BJ (cell line): ENCODE measurements around the gene RNF220. TPM values are rescaled to one million over a fixed set of nuclear protein-coding genes. Genes with fewer than 3 reads are reported as not detected.

Experiments used
- CTCF ChIA-PET: fragments of 350-600 bp; formaldehyde crosslinking; extraction: SDS; loops from one replicate; lab custom pipeline; 2021; ENCODE audit warnings: antibody characterized with exemption, inconsistent platforms; lab: Yijun Ruan, JAX
- POLR2A ChIA-PET: fragments of 300-600 bp; sonication (Branson Sonifier 250); formaldehyde crosslinking; extraction: SDS; loops from one replicate; lab custom pipeline; 2021; ENCODE audit warnings: antibody characterized with exemption; lab: Charles Lee
- DNase-seq: peaks from one replicate; pipeline ENCODE4 v3.0.0-alpha.2; 2011; ENCODE audit warnings: low read depth
- H3K27me3 ChIP-seq: 2 replicates; pipeline ENCODE4 v1.6.0; 2011; ENCODE audit warnings: low read length; ENCODE audit not compliant: control insufficient read depth, insufficient read depth
- H3K36me3 ChIP-seq: 2 replicates; pipeline ENCODE4 v1.5.1; 2011; ENCODE audit warnings: low read length; ENCODE audit not compliant: control insufficient read depth, insufficient read depth
- H3K4me3 ChIP-seq: 2 replicates; pipeline ENCODE4 v1.5.1; 2011; ENCODE audit warnings: low read depth, mild to moderate bottlenecking, control low read depth, low read length
- polyA plus RNA-seq: library from polyadenylated mRNA; depleted of rRNA; stranded (reverse); fragments of >200 nt; gene quantifications from 2 replicates; pipeline ENCODE4 v1.2.3, GENCODE V29; 2011
- TF ChIP-seq, protein P1 (sequence below): IDR thresholded peaks from 2 replicates; pipeline ENCODE4 v1.5.1; 2011; ENCODE audit warnings: low read depth, mild to moderate bottlenecking, control low read depth, inconsistent platforms, low read length, moderate library complexity; ENCODE audit not compliant: insufficient read depth

RNF220 gene
- polyA plus RNA-seq, 1 experiment = 65.4 TPM

DNA sequence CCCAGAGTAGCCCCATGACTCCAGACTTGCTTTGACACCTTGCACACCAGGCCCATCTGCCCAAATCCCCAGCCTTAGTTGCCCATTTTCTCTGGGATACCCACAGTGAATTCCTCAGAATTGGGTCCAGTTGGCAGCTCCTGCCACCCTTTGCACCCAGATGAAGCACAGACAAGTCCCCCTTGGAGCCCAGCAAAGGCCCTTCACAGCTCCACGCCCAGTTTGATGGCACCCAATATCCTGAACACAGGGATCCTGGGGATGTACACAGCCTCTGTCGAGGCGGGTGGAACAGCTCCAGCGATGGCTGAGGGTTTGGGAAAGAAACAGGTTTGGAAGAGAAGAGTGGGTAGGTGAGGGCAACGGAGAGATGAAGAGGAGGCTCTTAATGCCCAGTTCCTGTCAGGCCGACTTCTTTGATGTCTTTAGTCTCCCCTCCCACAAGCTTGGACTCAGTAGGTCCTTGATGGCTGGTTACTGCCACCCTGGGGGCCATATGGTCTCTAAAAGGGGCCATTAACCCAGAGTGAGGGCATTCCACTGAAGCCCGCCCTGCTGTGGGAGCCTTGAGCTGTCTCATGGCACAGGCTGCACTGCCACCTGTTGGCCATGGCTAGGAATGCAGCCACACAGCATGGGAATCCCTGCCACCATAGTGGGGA, 247.5 kb downstream of the RNF220 start:
- TF ChIP-seq, protein P1, sequence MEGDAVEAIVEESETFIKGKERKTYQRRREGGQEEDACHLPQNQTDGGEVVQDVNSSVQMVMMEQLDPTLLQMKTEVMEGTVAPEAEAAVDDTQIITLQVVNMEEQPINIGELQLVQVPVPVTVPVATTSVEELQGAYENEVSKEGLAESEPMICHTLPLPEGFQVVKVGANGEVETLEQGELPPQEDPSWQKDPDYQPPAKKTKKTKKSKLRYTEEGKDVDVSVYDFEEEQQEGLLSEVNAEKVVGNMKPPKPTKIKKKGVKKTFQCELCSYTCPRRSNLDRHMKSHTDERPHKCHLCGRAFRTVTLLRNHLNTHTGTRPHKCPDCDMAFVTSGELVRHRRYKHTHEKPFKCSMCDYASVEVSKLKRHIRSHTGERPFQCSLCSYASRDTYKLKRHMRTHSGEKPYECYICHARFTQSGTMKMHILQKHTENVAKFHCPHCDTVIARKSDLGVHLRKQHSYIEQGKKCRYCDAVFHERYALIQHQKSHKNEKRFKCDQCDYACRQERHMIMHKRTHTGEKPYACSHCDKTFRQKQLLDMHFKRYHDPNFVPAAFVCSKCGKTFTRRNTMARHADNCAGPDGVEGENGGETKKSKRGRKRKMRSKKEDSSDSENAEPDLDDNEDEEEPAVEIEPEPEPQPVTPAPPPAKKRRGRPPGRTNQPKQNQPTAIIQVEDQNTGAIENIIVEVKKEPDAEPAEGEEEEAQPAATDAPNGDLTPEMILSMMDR = peak; percentile 98
- H3K36me3 ChIP-seq = peaks cover 11% of the 10 kb centered on the region
- H3K27me3 ChIP-seq = no peaks in the 10 kb centered on the region
- no peak overlapping the region for H3K4me3 ChIP-seq
- DNase-seq = no peak
- POLR2A ChIA-PET = no interaction called here
- CTCF ChIA-PET = interaction anchor here (0.5 to 9.0 kb wide), 35 partner anchors 11 to 647 kb away, joined by 3 to 424 read pairs (median 5); partner anchors contain the start of genes ARMH1 and TMEM53

DNA sequence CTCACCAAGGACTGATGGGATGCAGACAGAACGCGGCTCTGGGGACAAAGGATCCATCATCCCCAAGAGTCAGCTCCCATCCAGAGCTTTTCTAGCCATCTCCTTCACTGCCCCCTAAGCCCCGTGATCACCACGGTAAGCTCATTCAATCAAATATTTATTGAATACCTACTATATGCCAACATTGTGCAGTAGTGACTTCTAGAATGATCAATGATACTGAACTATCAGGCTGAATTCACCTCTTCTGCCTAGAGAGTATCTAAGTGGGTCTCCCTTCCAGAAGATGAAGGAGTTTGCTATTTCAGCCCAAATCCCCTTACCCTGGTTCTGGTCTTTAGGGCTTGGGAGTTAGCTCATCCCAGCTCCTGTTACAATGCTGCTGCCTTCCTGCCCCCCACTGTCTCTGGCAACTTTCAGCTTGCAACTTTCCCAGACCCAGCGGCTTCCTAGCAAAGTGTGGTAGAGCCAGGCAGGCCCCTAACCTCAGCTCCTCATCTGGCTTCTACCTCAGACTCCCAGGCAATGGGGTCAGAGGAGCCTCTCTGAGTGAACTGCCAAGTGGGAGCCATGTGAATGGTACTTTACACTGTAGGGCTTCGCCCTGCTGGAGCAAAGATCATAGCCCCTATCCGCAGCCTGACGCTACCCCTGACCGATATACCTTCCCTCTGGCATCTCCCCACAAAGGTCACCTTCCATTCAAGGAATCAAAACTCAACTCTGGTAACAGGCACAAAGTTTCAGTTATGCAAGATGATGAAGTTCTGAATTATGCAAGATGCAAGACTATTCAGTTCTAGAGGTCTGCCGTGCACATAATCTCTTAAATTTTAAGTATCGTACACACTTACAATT, 248.3 kb downstream of the RNF220 start:
- peaks cover 8% of the 10 kb centered on the region for H3K36me3 ChIP-seq
- DNase-seq = no peak
- H3K27me3 ChIP-seq = no peaks in the 10 kb centered on the region
- H3K4me3 ChIP-seq = no peak overlapping the region
- TF ChIP-seq, protein P1 = no peak
- ChIA-PET CTCF (interaction anchor here (1.0 to 9.0 kb wide), 27 partner anchors 10 to 648 kb away, joined by 3 to 424 read pairs (median 6); partner anchors contain the start of genes ARMH1 and TMEM53), POLR2A (no interaction called here)

DNA sequence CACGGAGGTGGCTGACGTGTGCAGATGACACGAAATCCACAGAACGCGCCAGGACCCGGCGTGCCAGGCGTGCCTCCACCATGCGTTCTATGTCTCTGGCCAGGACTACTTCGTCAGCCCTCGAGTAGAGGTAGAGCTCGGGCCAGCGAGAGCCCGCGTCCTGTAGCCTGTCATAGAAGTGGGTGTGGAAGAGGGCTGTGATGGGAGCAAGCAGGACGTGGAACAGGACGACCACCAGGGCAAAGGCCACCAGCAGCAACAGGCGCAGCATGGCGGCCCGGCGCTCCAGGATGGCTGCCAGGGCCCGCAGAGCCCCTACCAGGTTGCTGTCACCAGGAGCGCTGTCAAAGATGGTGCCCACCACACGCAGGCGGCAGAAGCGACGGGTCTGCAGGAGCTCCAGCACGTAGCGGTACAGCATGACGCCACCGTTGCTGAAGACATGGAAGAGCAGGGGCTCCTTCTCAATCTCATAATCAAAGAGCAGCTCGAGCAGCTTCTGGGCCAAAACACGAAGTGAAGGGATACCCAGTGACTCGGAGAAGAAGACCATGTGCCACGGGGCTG, 249.6 kb downstream of the RNF220 start:
- ChIA-PET CTCF (interaction anchor here (0.9 to 3.8 kb wide), 8 partner anchors 10 to 55 kb away, joined by 3 to 38 read pairs (median 8); partner anchors contain the start of genes ARMH1 and TMEM53), POLR2A (no interaction called here)
- TF ChIP-seq, protein P1 = no peak
- DNase-seq = no peak
- peaks cover 6% of the 10 kb centered on the region for H3K36me3 ChIP-seq
- H3K27me3 ChIP-seq = no peaks in the 10 kb centered on the region
- H3K4me3 ChIP-seq = no peak overlapping the region

- POLR2A ChIA-PET = no interaction called here
- peaks cover under 1% of the 10 kb centered on the region for H3K36me3 ChIP-seq
- CTCF ChIA-PET = interaction anchor here (0.6 to 3.8 kb wide), 12 partner anchors 8 to 284 kb away, joined by 3 to 38 read pairs (median 4); partner anchors contain the start of genes ARMH1 and TMEM53
- no peaks in the 10 kb centered on the region for H3K27me3 ChIP-seq
- TF ChIP-seq, protein P1 = peak; percentile 90
- DNase-seq = no peak
- H3K4me3 ChIP-seq = no peak overlapping the region
These were observed 250.6 kb downstream of the RNF220 start for GRCh38 chr1:44655609-44656008.
